IPS-15b (cell line): ENCODE data around the gene GALNT18.

ENCODE experiments used
- H3K27me3 ChIP-seq: one replicate; pipeline ENCODE4 v1.6.1; 2013; ENCODE audit warnings: low read length; ENCODE audit not compliant: control insufficient read depth, insufficient read depth
- H3K36me3 ChIP-seq: one replicate; pipeline ENCODE4 v1.6.1; 2013; ENCODE audit warnings: low read length; ENCODE audit not compliant: control insufficient read depth, insufficient read depth
- H3K4me1 ChIP-seq: one replicate; pipeline ENCODE4 v1.6.1; 2013; ENCODE audit warnings: mild to moderate bottlenecking, low read length; ENCODE audit not compliant: control insufficient read depth, insufficient read depth
- H3K4me3 ChIP-seq: one replicate; pipeline ENCODE4 v1.5.1; 2013; ENCODE audit warnings: low read depth, low read length
- H3K9ac ChIP-seq: one replicate; pipeline ENCODE4 v1.6.1; 2013; ENCODE audit warnings: low read depth, mild to moderate bottlenecking, low read length
- H3K9me3 ChIP-seq: one replicate; pipeline ENCODE4 v1.6.1; 2013; ENCODE audit warnings: mild to moderate bottlenecking, low read length; ENCODE audit not compliant: control insufficient read depth, insufficient read depth

Gene GALNT18

DNA sequence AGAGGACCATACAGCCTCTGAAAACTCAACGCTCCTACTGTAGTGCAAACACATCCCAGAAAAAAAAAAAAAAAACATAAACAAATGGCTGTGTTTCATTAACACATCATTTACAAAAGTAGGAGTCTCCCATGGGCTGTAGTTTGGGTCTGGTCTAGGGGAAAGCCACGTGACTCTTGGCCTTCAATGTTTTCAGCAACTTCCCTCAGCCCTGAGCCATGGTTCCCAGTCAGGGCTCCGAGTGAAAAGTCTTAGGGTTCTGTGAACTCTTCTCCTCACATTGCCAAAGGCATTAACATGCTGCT, 327.3 kb downstream of the GALNT18 start:
- no peaks in the 10 kb centered on the region for H3K27me3 ChIP-seq
- no peaks in the 10 kb centered on the region for H3K36me3 ChIP-seq
- H3K4me3 ChIP-seq = no peak overlapping the region
- no peak overlapping the region for H3K9ac ChIP-seq
- H3K4me1 ChIP-seq = no peaks in the 10 kb centered on the region
- H3K9me3 ChIP-seq = no peaks in the 10 kb centered on the region

DNA sequence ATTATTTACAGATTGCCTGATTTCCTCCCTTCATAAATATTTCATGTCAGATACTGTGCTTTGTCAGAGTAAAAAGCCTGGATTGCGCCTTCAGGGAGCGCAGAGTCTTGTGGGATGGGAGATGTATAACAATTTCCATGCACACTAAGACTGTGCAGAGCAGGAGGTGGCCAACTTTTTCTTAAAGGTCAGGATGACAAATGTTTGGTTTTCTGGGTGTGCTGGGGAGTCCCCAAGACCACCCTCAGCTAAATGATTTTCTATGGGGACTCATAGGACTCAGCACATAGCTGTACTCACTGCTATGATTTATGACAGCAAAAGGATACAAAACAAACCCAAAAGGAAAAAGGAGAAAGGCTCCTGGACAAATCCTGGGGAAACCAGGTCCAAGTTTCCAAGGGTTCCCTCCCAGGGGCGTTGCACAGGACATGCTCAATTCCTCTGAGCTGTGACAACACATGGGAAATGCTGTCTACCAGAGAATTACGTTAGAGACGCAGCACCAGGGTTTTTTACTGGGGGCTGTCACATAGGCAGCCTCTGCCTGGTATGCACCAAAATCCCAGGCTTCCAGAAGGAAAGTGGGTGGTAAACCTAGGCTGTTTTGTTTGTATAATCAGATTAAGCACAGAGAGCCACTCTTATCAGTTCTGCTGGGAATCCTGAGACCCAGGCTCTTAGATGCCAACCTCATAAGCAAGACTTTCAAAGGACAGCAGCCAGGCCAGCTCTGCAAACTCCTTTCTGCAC, 327.8 kb downstream of the GALNT18 start:
- no peaks in the 10 kb centered on the region for H3K9me3 ChIP-seq
- no peak overlapping the region for H3K4me3 ChIP-seq
- H3K9ac ChIP-seq = no peak overlapping the region
- H3K4me1 ChIP-seq = no peaks in the 10 kb centered on the region
- no peaks in the 10 kb centered on the region for H3K27me3 ChIP-seq
- H3K36me3 ChIP-seq = no peaks in the 10 kb centered on the region

DNA sequence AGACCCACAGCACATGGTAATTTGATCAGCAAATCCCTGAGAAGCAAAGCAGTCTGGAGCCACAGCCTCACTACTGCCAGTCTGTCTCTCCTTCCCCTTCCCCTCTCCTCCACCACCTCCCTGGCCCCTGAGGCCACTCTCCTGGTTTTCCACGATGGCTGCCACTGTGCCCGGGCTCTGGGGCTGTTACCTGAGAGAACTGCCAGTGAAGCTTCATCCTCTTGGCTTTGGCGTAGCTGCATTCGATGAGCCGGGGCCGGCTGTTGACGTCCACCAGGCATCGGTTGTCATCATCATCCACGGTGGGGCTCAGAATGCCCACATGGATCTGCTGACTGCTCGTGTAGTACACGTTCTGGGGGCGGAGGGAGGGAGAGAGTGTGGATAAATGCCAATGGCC, 329.0 kb downstream of the GALNT18 start:
- H3K4me1 ChIP-seq = no peaks in the 10 kb centered on the region
- H3K9ac ChIP-seq = no peak overlapping the region
- H3K4me3 ChIP-seq = no peak overlapping the region
- no peaks in the 10 kb centered on the region for H3K9me3 ChIP-seq
- H3K27me3 ChIP-seq = no peaks in the 10 kb centered on the region
- H3K36me3 ChIP-seq = no peaks in the 10 kb centered on the region

DNA sequence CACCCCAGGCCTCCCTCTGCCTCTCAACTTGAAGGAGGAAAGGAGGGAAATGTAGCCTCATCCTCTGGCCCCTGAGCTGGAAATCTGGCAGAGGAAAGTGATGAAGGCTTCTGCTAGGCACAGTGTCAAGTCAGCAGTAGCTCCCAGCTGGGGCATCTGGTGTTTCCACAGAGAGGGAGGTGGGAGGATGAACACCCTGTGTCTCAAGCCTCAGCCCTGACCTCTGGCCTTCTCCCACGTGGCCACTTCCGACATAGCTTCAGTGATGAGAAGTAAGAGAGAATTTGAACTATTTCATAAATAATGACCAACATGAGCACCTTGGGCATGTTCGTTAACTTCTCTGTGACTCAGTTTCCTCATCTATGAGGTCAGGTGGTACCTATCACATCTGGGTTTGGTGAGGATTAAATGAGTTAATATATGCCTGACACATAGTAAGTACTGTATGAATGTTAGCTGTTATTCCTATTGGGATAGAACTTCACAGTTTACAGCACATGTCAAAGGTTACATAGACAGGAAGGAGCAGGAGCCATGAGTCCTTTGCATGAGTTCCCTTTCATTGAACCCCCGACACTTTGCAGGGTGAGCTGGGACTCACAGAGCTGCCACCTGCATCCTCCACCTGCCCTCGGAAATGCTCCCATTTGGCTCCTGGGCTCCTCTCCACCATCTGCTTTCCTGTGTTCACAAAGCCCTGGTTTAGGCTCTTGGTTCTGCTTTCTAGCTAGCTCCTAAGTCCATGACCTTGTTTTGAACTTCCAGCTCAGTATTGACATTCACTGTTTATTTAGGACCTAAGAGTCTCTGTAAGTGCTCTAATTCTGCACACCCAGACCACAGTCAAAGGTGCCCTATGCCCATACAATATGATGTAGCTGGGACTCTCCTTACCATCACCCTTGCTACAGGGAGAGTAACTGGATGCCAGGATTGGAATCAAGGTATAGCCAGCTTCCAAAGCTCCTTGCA, 330.5 kb downstream of the GALNT18 start:
- Histone ChIP-seq H3K36me3 (no peaks in the 10 kb centered on the region), H3K9me3 (no peaks in the 10 kb centered on the region), H3K27me3 (no peaks in the 10 kb centered on the region), H3K4me1 (no peaks in the 10 kb centered on the region), H3K9ac (no peak overlapping the region), H3K4me3 (no peak overlapping the region)

DNA sequence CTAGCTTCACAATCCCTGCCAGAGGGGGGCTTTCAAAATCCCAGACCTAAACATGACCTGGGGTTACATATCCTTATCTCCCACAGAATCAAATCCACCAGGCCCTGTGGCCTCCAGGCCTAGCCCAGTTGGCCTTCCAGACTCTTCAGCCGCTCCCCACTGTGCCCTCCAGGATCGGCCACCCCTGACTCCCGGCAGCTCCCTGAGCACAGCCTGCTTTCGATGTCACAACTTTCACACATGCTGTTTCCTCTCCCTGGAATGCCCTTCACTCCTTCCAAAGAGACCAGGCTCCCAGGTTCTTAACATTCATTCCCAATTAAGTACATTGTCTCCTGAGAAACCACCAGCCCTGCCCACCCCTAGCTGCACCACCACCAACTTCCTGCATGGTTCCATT, 331.5 kb downstream of the GALNT18 start:
- Histone ChIP-seq H3K36me3 (no peaks in the 10 kb centered on the region), H3K27me3 (no peaks in the 10 kb centered on the region), H3K9me3 (no peaks in the 10 kb centered on the region), H3K4me1 (no peaks in the 10 kb centered on the region), H3K4me3 (no peak overlapping the region), H3K9ac (no peak overlapping the region)

DNA sequence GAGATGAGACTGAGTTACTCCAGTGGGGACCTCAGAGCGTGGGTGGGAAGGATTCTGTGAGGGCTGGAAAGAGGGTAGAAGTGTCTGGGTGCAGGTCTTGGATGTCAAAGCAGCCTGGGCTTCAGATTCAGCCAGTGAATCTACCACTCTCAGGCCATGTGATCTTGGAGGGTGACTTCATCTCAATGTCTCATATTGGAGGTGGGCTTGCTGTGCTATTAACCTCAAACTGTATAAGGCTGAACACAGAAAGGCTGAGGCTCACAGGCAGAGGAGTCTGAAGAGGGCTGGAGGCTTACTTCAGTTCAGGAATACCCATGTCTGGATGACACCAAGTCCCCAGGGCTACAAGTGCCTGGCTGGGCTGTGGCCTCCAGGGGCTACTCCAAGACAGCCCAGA, 332.1 kb downstream of the GALNT18 start:
- Histone ChIP-seq H3K4me3 (no peak overlapping the region), H3K9me3 (no peaks in the 10 kb centered on the region), H3K9ac (no peak overlapping the region), H3K4me1 (no peaks in the 10 kb centered on the region), H3K36me3 (no peaks in the 10 kb centered on the region), H3K27me3 (no peaks in the 10 kb centered on the region)

DNA sequence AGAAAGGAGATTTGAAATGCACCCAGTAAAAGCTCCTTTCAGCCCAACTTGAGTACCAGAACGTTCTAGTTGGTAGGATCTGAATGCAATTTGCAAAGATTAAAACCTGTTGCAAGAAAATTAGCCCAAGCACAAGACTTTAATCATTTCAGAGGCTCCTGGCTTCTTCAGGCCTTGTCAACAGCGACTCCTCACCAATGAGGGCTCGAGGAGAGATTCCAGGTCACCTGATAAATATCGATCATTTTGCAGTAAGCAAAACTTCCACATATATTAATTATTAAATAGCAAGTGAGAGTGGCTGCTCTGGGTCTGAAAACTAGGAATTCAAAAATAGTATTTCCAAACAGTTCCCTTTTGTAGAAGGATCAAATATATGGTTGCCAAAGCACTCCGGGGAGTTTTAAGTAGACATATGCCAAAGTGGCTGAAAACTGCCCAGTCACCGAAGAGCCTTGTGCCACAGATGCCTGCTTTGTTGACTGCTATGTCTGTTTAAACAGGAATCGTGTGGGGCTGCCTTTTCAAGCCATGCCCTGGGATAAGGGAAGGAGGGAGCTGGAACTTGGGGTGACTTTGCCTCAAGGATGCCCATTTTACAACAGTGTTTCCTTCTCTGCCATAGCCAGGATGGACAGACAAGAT, 332.7 kb downstream of the GALNT18 start:
- Histone ChIP-seq H3K9ac (no peak overlapping the region), H3K27me3 (no peaks in the 10 kb centered on the region), H3K4me3 (no peak overlapping the region), H3K4me1 (no peaks in the 10 kb centered on the region), H3K9me3 (no peaks in the 10 kb centered on the region), H3K36me3 (no peaks in the 10 kb centered on the region)

DNA sequence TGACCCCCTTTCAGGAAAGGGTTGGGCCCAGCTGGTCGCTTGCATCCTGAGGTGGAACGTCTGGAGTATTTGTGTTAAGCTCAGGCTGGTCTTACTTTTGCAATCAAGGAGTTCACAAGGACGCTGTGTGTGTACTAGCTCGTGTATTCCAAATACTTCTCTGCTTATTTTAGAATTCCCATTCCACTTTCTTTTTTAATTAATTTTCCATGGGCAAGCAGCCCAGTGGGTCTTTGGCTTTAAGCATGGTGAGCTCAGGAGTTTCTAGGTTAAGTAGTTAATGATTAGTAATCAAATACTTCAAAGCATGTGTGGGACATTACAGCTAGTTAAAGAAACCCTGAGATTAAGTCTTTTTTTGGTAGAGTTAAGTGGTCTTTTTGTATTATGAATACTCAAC, 337.3 kb downstream of the GALNT18 start:
- H3K9me3 ChIP-seq = no peaks in the 10 kb centered on the region
- peaks cover 12% of the 10 kb centered on the region for H3K4me1 ChIP-seq
- no peaks in the 10 kb centered on the region for H3K36me3 ChIP-seq
- no peaks in the 10 kb centered on the region for H3K27me3 ChIP-seq
- H3K9ac ChIP-seq = no peak overlapping the region
- no peak overlapping the region for H3K4me3 ChIP-seq

DNA sequence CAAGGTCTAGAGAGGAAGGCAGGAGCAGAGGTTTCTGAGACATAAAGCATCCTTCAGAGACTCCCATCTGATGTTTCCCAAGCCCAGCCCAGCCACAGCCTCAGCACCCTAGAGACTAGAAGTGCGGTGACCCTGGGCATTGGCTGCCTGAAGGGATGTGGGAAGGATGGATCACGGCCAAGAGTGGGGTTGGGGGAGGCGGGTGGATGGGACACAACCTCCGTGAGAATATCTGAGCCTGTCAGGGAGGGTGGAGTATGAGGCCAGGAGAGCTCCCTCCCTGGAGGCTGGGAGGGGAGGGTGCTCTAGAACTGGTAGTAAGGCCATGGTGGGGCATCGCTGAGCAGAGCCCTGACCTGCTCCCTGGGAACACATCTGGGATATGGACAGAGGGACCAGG, 340.2 kb downstream of the GALNT18 start:
- no peaks in the 10 kb centered on the region for H3K36me3 ChIP-seq
- no peak overlapping the region for H3K9ac ChIP-seq
- H3K27me3 ChIP-seq = no peaks in the 10 kb centered on the region
- no peak overlapping the region for H3K4me3 ChIP-seq
- H3K4me1 ChIP-seq = peaks cover 14% of the 10 kb centered on the region
- no peaks in the 10 kb centered on the region for H3K9me3 ChIP-seq

DNA sequence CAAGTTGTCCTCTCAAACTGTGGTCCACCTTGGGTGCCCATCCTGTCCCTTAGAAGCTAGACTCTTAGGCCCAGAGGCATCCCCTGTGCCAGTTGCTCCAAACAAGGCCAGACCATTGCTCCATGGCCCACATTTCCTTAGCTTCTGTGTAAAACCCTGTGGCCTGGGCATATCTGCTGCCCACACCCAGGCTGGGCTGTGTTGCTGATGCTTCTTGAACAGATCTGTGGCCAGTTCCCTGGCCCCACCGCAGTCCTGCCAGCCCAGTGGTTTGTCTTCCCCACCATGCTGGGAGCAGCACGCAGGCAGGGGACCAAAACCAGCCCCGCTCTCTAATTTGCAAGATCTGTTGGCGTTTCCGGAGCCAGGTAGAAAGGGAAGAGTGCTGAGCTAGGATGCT, 341.0 kb downstream of the GALNT18 start:
- Histone ChIP-seq H3K4me1 (peaks cover 14% of the 10 kb centered on the region), H3K9me3 (no peaks in the 10 kb centered on the region), H3K36me3 (no peaks in the 10 kb centered on the region), H3K4me3 (no peak overlapping the region), H3K9ac (no peak overlapping the region), H3K27me3 (no peaks in the 10 kb centered on the region)

DNA sequence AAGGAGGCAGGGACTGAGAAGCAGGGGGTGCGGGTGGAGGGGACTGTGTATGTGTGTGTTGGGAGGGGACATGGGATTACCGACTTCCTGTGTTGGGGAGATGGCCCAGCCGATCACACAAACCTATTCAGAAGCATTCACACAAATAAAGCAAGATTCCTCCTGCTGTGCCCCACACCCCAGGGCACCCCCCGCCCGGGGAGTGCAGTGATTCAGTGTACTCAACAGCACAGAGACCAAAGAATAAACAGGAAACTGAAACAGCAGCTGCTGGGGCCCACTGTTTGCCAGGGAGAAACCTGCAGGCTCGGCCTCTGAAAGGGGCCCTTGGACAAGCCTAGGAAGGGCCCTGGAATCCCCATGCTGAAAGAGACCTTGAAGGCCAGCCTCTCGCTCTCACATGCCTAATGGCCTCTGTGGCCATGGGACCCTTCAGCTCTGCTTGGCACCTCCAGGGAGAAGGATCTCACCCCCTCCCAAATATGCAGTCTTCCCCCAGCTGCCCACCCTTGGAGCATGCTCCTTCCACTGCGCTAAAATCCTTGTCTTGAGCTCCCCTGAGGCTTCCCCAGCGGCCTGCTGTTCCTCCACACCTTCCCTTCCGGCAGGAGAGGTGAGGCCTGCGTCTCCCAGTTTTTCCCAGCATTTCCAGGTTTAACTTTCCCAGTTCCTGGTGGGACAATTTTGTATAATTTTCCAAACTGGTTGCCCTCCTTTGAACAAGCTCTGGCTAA, 341.7 kb downstream of the GALNT18 start:
- no peak overlapping the region for H3K4me3 ChIP-seq
- H3K36me3 ChIP-seq = no peaks in the 10 kb centered on the region
- H3K9ac ChIP-seq = peak overlapping the region; percentile 29
- no peaks in the 10 kb centered on the region for H3K27me3 ChIP-seq
- no peaks in the 10 kb centered on the region for H3K9me3 ChIP-seq
- H3K4me1 ChIP-seq = peaks cover 14% of the 10 kb centered on the region
